ENCODE data around the gene JAK3. TPM values are rescaled to one million over a fixed set of nuclear protein-coding genes. Genes with fewer than 3 reads are reported as not detected.

Gene JAK3
- total and polyA plus RNA-seq, 2 of the 13 experiments (the other 11 are each of a cell fraction or from before 2014, with no cell fraction given) = 3.4 to 18.6 TPM

- TF ChIP-seq TEF (CRISPR knock-in tag; IDR thresholded peaks at IDR 0.05) (no peak), ZNF678 (CRISPR knock-in tag; IDR thresholded peaks at IDR 0.05) (no peak), SYNCRIP (IDR thresholded peaks at IDR 0.05; ENCODE audit: insufficient read depth, low read depth, low read length) (no peak), TFAP4 (IDR thresholded peaks at IDR 0.05; ENCODE audit: borderline replicate concordance, low read depth) (peak; percentile 75; the same call in 1 of the 2 replicates), ZNF674 (CRISPR knock-in tag; IDR thresholded peaks at IDR 0.05; ENCODE audit: low read depth) (no peak), CHCHD3 (CRISPR knock-in tag; IDR thresholded peaks at IDR 0.05) (no peak), IRF1 (CRISPR knock-in tag; IDR thresholded peaks at IDR 0.05; ENCODE audit: low read depth) (no peak), MED13 (CRISPR knock-in tag; IDR thresholded peaks at IDR 0.05) (no peak), ZNF431 (CRISPR knock-in tag; IDR thresholded peaks at IDR 0.05; ENCODE audit: borderline replicate concordance, low read depth) (no peak), ZNF761 (CRISPR knock-in tag; conservative IDR thresholded peaks at IDR 0.05) (peak; percentile 57; the same call in 1 of the 2 replicates), ZNF512 (CRISPR knock-in tag; IDR thresholded peaks at IDR 0.05) (no peak), CENPX (CRISPR knock-in tag; IDR thresholded peaks at IDR 0.05) (no peak), ZNF44 (CRISPR knock-in tag; IDR thresholded peaks at IDR 0.05) (peak; percentile 69; the same call in 1 of the 2 replicates), MAFF (IDR thresholded peaks at IDR 0.05; ENCODE audit: low read depth, low read length) (no peak), ZNF337 (CRISPR knock-in tag; IDR thresholded peaks at IDR 0.05; ENCODE audit: borderline replicate concordance, low read depth) (no peak), RFXANK (CRISPR knock-in tag; IDR thresholded peaks at IDR 0.05) (no peak), ZSCAN22 (CRISPR knock-in tag; IDR thresholded peaks at IDR 0.05) (no peak), THYN1 (CRISPR knock-in tag; IDR thresholded peaks at IDR 0.05; ENCODE audit: borderline replicate concordance, low read depth) (no peak), ZBTB7B (CRISPR knock-in tag; IDR thresholded peaks at IDR 0.05) (0 out of 2 replicates have a peak, but pooled peaks have one; percentile 47), ZNF850 (CRISPR knock-in tag; conservative IDR thresholded peaks at IDR 0.05) (no peak), MBNL3 (CRISPR knock-in tag; conservative IDR thresholded peaks at IDR 0.05) (no peak)
- TF ChIP-seq, protein P1, sequence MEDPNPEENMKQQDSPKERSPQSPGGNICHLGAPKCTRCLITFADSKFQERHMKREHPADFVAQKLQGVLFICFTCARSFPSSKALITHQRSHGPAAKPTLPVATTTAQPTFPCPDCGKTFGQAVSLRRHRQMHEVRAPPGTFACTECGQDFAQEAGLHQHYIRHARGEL (CRISPR knock-in tag; IDR thresholded peaks at IDR 0.05) = no peak
These were observed 11.9 kb upstream of the JAK3 start, which contains the start of gene RPL18A (continued) for GRCh38 chr19:17859533-17860330.
